Neural cell (in vitro differentiated cells): ENCODE measurements around the gene METTL3. TPM values are rescaled to one million over a fixed set of nuclear protein-coding genes. Genes with fewer than 3 reads are reported as not detected.
A peak's percentile ranks its signal among the peaks of the same experiment; 100 is the strongest.

Source experiments
- H2AFZ ChIP-seq: fragments of 200-600, 300-800 bp; sonication (generic), shearing (Covaris generic); 2 replicates; pipeline ENCODE4 v1.6.0; 2014; ENCODE audit warnings: low read depth, mild to moderate bottlenecking, antibody characterized with exemption, low read length, moderate library complexity
- H3F3A ChIP-seq: fragments of 200-600 bp; shearing (Covaris generic); 2 replicates; pipeline ENCODE4 v1.6.1; 2016; ENCODE audit warnings: mild to moderate bottlenecking, moderate library complexity, mixed read lengths, antibody characterized with exemption, low read length; ENCODE audit not compliant: insufficient read depth, poor library complexity, severe bottlenecking
- H3K27ac ChIP-seq: fragments of 200-600, 300-800 bp; sonication (generic), shearing (Covaris generic); 2 replicates; pipeline ENCODE4 v1.5.1; 2014; ENCODE audit warnings: mild to moderate bottlenecking, low read length, moderate library complexity
- H3K27me3 ChIP-seq: fragments of 300-800, 200-600 bp; sonication (generic), shearing (Covaris generic); 2 replicates; pipeline ENCODE4 v1.6.0; 2014; ENCODE audit warnings: mild to moderate bottlenecking, low read depth, low read length, moderate library complexity; ENCODE audit not compliant: insufficient read depth
- H3K36me3 ChIP-seq: fragments of 300-800, 200-600 bp; sonication (generic), shearing (Covaris generic); 2 replicates; pipeline ENCODE4 v1.5.1; 2014; ENCODE audit warnings: mild to moderate bottlenecking, antibody characterized with exemption, low read length, moderate library complexity; ENCODE audit not compliant: insufficient read depth
- H3K4me2 ChIP-seq: fragments of 300-800, 200-600 bp; sonication (generic), shearing (Covaris generic); 2 replicates; pipeline ENCODE4 v1.6.0; 2014; ENCODE audit warnings: mild to moderate bottlenecking, low read length
- H3K4me3 ChIP-seq: fragments of 300-800, 200-600 bp; sonication (generic), shearing (Covaris generic); 2 replicates; pipeline ENCODE4 v1.5.1; 2014; ENCODE audit warnings: mild to moderate bottlenecking, low read length, moderate library complexity
- H3K79me2 ChIP-seq: fragments of 200-600 bp; shearing (Covaris generic); replicated peaks from 2 replicates; pipeline ENCODE4 v1.6.0; 2014; ENCODE audit warnings: mild to moderate bottlenecking, low read length, moderate library complexity; ENCODE audit not compliant: insufficient read depth
- H3K9ac ChIP-seq: fragments of 300-800, 200-600 bp; sonication (generic), shearing (Covaris generic); 2 replicates; pipeline ENCODE4 v1.6.1; 2016; ENCODE audit warnings: mild to moderate bottlenecking, low read length, mixed read lengths
- H3K9me2 ChIP-seq: fragments of 200-600 bp; shearing (Covaris generic); 2 replicates; pipeline ENCODE4 v1.6.1; 2016; ENCODE audit warnings: mild to moderate bottlenecking, low read length, mixed read lengths; ENCODE audit not compliant: insufficient read depth
- H3K9me3 ChIP-seq: fragments of 200-600, 300-800 bp; sonication (generic), shearing (Covaris generic); 2 replicates; pipeline ENCODE4 v1.6.1; 2016; ENCODE audit warnings: mild to moderate bottlenecking, mixed run types, low read length, moderate library complexity, mixed read lengths
- H4K20me1 ChIP-seq: fragments of 200-600 bp; shearing (Covaris generic); 2 replicates; pipeline ENCODE4 v1.6.1; 2016; ENCODE audit warnings: mild to moderate bottlenecking, mixed run types; ENCODE audit not compliant: insufficient read depth
- CTCF ChIP-seq: fragments of 450-650 bp; IDR thresholded peaks from 2 replicates; pipeline ENCODE4 v1.5.1; 2014; ENCODE audit warnings: antibody characterized with exemption, mild to moderate bottlenecking, moderate library complexity; ENCODE audit not compliant: poor library complexity, severe bottlenecking
- EP300 ChIP-seq: fragments of 450-650 bp; conservative IDR thresholded peaks from 2 replicates; pipeline ENCODE4 v1.6.1; 2014; ENCODE audit warnings: antibody characterized with exemption, mild to moderate bottlenecking, moderate library complexity; ENCODE audit not compliant: poor library complexity, severe bottlenecking
- EZH2 ChIP-seq: fragments of 200-600, 300-800 bp; shearing (Covaris generic), sonication (generic); IDR thresholded peaks from 2 replicates; pipeline ENCODE4 v1.6.1; 2014; ENCODE audit warnings: antibody characterized with exemption, low read length, borderline replicate concordance, mild to moderate bottlenecking; ENCODE audit not compliant: insufficient read depth, poor library complexity, severe bottlenecking
- MXI1 ChIP-seq: fragments of 450-650 bp; conservative IDR thresholded peaks from 2 replicates; pipeline ENCODE4 v1.6.1; 2014; ENCODE audit warnings: antibody characterized with exemption, mild to moderate bottlenecking; ENCODE audit not compliant: poor library complexity, severe bottlenecking
- POLR2AphosphoS5 ChIP-seq: IDR thresholded peaks from 2 replicates; pipeline ENCODE4 v1.6.1; 2012
- RAD21 ChIP-seq: fragments of 450-650 bp; conservative IDR thresholded peaks from 2 replicates; pipeline ENCODE4 v1.6.1; 2014; ENCODE audit warnings: antibody characterized with exemption, mild to moderate bottlenecking, moderate library complexity
- REST ChIP-seq: IDR thresholded peaks from 2 replicates; pipeline ENCODE4 v1.6.1; 2012; ENCODE audit warnings: borderline replicate concordance
- SMC3 ChIP-seq: fragments of 450-650 bp; conservative IDR thresholded peaks from 2 replicates; pipeline ENCODE4 v1.6.1; 2014; ENCODE audit warnings: antibody characterized with exemption, mild to moderate bottlenecking, moderate library complexity; ENCODE audit not compliant: poor library complexity
- TAF1 ChIP-seq: IDR thresholded peaks from 2 replicates; pipeline ENCODE4 v1.6.1; 2012; ENCODE audit warnings: low read depth
- polyA plus RNA-seq: library from polyadenylated mRNA; depleted of rRNA; stranded (reverse); fragments of >200 nt; gene quantifications from 2 replicates; pipeline ENCODE4 v1.2.3, GENCODE V29; 2014

The METTL3 gene
- polyA plus RNA-seq, 1 donor from 2014 or later = 262 TPM

- H3K9me3 ChIP-seq = no peaks in the 10 kb centered on the region
- H3K27ac ChIP-seq = peak within 1 kb of the TSS; percentile 87
- H3K4me2 ChIP-seq = peak within 1 kb of the TSS; percentile 79
- no peaks in the 10 kb centered on the region for H3K36me3 ChIP-seq
- no peaks in the 10 kb centered on the region for H3F3A ChIP-seq
- no peaks in the 10 kb centered on the region for H3K27me3 ChIP-seq
- peak; percentile 84 for TF ChIP-seq TAF1
- peak; percentile 33 for TF ChIP-seq SMC3
- TF ChIP-seq POLR2AphosphoS5 = peak; percentile 88
- no peak for TF ChIP-seq EZH2
- peak; percentile 94 for TF ChIP-seq MXI1
- no peak for TF ChIP-seq REST
- peak; percentile 93 for TF ChIP-seq CTCF
- no peak for TF ChIP-seq EP300
- peak; percentile 33 for TF ChIP-seq RAD21
- peak within 1 kb of the TSS; percentile 80 for H3K9ac ChIP-seq
- peaks cover 36% of the 10 kb centered on the region for H3K79me2 ChIP-seq
- H3K9me2 ChIP-seq = no peaks in the 10 kb centered on the region
- no peaks in the 10 kb centered on the region for H4K20me1 ChIP-seq
- H2AFZ ChIP-seq = peak within 1 kb of the TSS; percentile 93
- H3K4me3 ChIP-seq = peak within 1 kb of the TSS; percentile 88
These were observed 55.0 kb downstream of the METTL3 start, which contains the start of gene CHD8 for GRCh38 chr14:21455912-21456667. Gene CHD8 (minus strand): TSS chr14:21456123. CDS start chr14:21431643, 24,480 bp downstream.

GRCh38 chr14:21455592-21455911 is 55.6 kb downstream of the METTL3 start:
- Histone ChIP-seq H3K9me2 (no peaks in the 10 kb centered on the region), H3F3A (no peaks in the 10 kb centered on the region), H3K9me3 (no peaks in the 10 kb centered on the region), H3K27ac (peak overlapping the region; percentile 87), H3K4me3 (peak overlapping the region; percentile 88), H3K9ac (peak overlapping the region; percentile 80), H3K27me3 (no peaks in the 10 kb centered on the region), H3K4me2 (peak overlapping the region; percentile 79), H3K79me2 (peaks cover 41% of the 10 kb centered on the region), H4K20me1 (no peaks in the 10 kb centered on the region), H3K36me3 (no peaks in the 10 kb centered on the region), H2AFZ (peak overlapping the region; percentile 48)
- TF ChIP-seq EP300 = no peak
- no peak for TF ChIP-seq MXI1
- no peak for TF ChIP-seq EZH2
- TF ChIP-seq RAD21 = no peak
- no peak for TF ChIP-seq REST
- no peak for TF ChIP-seq CTCF
- no peak for TF ChIP-seq POLR2AphosphoS5
- no peak for TF ChIP-seq SMC3
- no peak for TF ChIP-seq TAF1
